Measurements from ENCODE around the gene TBPL1. TPM values are rescaled to one million over a fixed set of nuclear protein-coding genes. Genes with fewer than 3 reads are reported as not detected.

TBPL1 gene
- total RNA-seq, 1 experiment from 2014 or later: 42.1 TPM

- TF ChIP-seq ZNF423 (CRISPR knock-in tag; IDR thresholded peaks at IDR 0.05) (no peak), STAT6 (CRISPR knock-in tag; conservative IDR thresholded peaks at IDR 0.05; ENCODE audit: low read depth) (no peak)
- TF ChIP-seq, protein P1, sequence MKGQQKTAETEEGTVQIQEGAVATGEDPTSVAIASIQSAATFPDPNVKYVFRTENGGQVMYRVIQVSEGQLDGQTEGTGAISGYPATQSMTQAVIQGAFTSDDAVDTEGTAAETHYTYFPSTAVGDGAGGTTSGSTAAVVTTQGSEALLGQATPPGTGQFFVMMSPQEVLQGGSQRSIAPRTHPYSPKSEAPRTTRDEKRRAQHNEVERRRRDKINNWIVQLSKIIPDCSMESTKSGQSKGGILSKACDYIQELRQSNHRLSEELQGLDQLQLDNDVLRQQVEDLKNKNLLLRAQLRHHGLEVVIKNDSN (CRISPR knock-in tag; IDR thresholded peaks at IDR 0.05): no peak
Observed at GRCh38 chr6:134016558-134016814, 63.5 kb downstream of the TBPL1 start (continued).

GRCh38 chr6:134020071-134020470, 67.0 kb downstream of the TBPL1 start:
- no peaks in the 10 kb centered on the region for H3K27me3 Mint-ChIP-seq (ENCODE audit: low read depth)
- H3K27ac Mint-ChIP-seq: no peak overlapping the region
- POLR2A ChIA-PET: no interaction called here
- ATAC-seq (no peak), DNase-seq (ENCODE audit: low spot score) (no peak)
- H3K4me1 Mint-ChIP-seq: peaks cover 5% of the 10 kb centered on the region
- no peaks in the 10 kb centered on the region for H3K9me3 Mint-ChIP-seq
- no peaks in the 10 kb centered on the region for H3K36me3 Mint-ChIP-seq
- no peak for TF ChIP-seq FOXP4 (CRISPR knock-in tag; IDR thresholded peaks at IDR 0.05)
- TF ChIP-seq, protein P2, sequence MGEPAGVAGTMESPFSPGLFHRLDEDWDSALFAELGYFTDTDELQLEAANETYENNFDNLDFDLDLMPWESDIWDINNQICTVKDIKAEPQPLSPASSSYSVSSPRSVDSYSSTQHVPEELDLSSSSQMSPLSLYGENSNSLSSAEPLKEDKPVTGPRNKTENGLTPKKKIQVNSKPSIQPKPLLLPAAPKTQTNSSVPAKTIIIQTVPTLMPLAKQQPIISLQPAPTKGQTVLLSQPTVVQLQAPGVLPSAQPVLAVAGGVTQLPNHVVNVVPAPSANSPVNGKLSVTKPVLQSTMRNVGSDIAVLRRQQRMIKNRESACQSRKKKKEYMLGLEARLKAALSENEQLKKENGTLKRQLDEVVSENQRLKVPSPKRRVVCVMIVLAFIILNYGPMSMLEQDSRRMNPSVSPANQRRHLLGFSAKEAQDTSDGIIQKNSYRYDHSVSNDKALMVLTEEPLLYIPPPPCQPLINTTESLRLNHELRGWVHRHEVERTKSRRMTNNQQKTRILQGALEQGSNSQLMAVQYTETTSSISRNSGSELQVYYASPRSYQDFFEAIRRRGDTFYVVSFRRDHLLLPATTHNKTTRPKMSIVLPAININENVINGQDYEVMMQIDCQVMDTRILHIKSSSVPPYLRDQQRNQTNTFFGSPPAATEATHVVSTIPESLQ (CRISPR knock-in tag; IDR thresholded peaks at IDR 0.05): no peak
- no peak for TF ChIP-seq MAX (CRISPR knock-in tag; IDR thresholded peaks at IDR 0.05)
- H3K4me3 Mint-ChIP-seq: no peak overlapping the region
- CTCF ChIA-PET: no interaction called here

- Mint-ChIP-seq H3K9me3 (no peaks in the 10 kb centered on the region), H3K27ac (no peak overlapping the region), H3K36me3 (no peaks in the 10 kb centered on the region), H3K4me1 (peaks cover under 1% of the 10 kb centered on the region; the same call in 1 of the 2 replicates), H3K27me3 (ENCODE audit: low read depth) (no peaks in the 10 kb centered on the region), H3K4me3 (no peak overlapping the region)
- POLR2A ChIA-PET: no interaction called here
- CTCF ChIA-PET: no interaction called here
- no peak for DNase-seq (ENCODE audit: low spot score)
- ATAC-seq: no peak
- TF ChIP-seq ESRRA (CRISPR knock-in tag; IDR thresholded peaks at IDR 0.05; ENCODE audit: borderline replicate concordance) (no peak), AFF4 (CRISPR knock-in tag; IDR thresholded peaks at IDR 0.05; ENCODE audit: borderline replicate concordance) (no peak), NR3C1 (CRISPR knock-in tag; conservative IDR thresholded peaks at IDR 0.05; ENCODE audit: low read depth) (no peak), ZNF396 (CRISPR knock-in tag; IDR thresholded peaks at IDR 0.05; ENCODE audit: borderline replicate concordance) (no peak), ATF1 (CRISPR knock-in tag; IDR thresholded peaks at IDR 0.05) (no peak), ATF2 (CRISPR knock-in tag; IDR thresholded peaks at IDR 0.05; ENCODE audit: borderline replicate concordance, low read depth) (no peak), TCF7 (CRISPR knock-in tag; IDR thresholded peaks at IDR 0.05; ENCODE audit: low read depth) (no peak), ELF4 (CRISPR knock-in tag; IDR thresholded peaks at IDR 0.05; ENCODE audit: low read depth) (no peak)
- TF ChIP-seq, protein P3, sequence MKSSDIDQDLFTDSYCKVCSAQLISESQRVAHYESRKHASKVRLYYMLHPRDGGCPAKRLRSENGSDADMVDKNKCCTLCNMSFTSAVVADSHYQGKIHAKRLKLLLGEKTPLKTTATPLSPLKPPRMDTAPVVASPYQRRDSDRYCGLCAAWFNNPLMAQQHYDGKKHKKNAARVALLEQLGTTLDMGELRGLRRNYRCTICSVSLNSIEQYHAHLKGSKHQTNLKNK (CRISPR knock-in tag; IDR thresholded peaks at IDR 0.05): no peak
- TF ChIP-seq, protein P4, sequence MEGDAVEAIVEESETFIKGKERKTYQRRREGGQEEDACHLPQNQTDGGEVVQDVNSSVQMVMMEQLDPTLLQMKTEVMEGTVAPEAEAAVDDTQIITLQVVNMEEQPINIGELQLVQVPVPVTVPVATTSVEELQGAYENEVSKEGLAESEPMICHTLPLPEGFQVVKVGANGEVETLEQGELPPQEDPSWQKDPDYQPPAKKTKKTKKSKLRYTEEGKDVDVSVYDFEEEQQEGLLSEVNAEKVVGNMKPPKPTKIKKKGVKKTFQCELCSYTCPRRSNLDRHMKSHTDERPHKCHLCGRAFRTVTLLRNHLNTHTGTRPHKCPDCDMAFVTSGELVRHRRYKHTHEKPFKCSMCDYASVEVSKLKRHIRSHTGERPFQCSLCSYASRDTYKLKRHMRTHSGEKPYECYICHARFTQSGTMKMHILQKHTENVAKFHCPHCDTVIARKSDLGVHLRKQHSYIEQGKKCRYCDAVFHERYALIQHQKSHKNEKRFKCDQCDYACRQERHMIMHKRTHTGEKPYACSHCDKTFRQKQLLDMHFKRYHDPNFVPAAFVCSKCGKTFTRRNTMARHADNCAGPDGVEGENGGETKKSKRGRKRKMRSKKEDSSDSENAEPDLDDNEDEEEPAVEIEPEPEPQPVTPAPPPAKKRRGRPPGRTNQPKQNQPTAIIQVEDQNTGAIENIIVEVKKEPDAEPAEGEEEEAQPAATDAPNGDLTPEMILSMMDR (IDR thresholded peaks at IDR 0.05): no peak
Observed at GRCh38 chr6:134020543-134020942, 67.5 kb downstream of the TBPL1 start.
